Lung (tissue), 12 donors: ENCODE measurements around the gene LINC00237. TPM values are rescaled to one million over a fixed set of nuclear protein-coding genes. Genes with fewer than 3 reads are reported as not detected.

Experiments used
- ATAC-seq: fragments of 200-7000 bp; cut with Tn5 transposase; one replicate; pipeline ENCODE4 v1.9.1; 2020; ENCODE audit warnings: moderate number of reproducible peaks; ENCODE audit not compliant: insufficient read depth, low FRiP score
- DNase-seq, 3 donors: peaks; one replicate each; pipeline ENCODE4 v3.0.0-alpha.2; 2013 to 2017
- H3K27ac ChIP-seq, 2 donors: one replicate each; pipeline ENCODE4 v1.5.1; 2013; ENCODE audit warnings: mild to moderate bottlenecking in 2 of 2, moderate library complexity in 2 of 2, control low read depth in 1 of 2, inconsistent platforms in 1 of 2, low read depth in 1 of 2, low read length in 1 of 2
- H3K27me3 ChIP-seq, 3 donors: one replicate each; pipeline ENCODE4 v1.5.1; 2013; ENCODE audit warnings: low read length in 2 of 3; ENCODE audit not compliant: control insufficient read depth in 3 of 3, insufficient read depth in 3 of 3
- H3K36me3 ChIP-seq, 4 donors: one replicate each; pipeline ENCODE4 v1.5.1; 2013; ENCODE audit warnings: low read length in 4 of 4, mild to moderate bottlenecking in 1 of 4, moderate library complexity in 1 of 4; ENCODE audit not compliant: control insufficient read depth in 4 of 4, insufficient read depth in 4 of 4
- H3K4me1 ChIP-seq, 5 donors: one replicate each; pipeline ENCODE4 v1.5.1; 2013; ENCODE audit warnings: low read length in 5 of 5, mild to moderate bottlenecking in 2 of 5, moderate library complexity in 1 of 5; ENCODE audit not compliant: control insufficient read depth in 5 of 5, insufficient read depth in 5 of 5
- H3K4me3 ChIP-seq: one replicate; pipeline ENCODE4 v1.5.1; 2013; ENCODE audit warnings: mild to moderate bottlenecking, control low read depth, moderate library complexity
- H3K9ac ChIP-seq, 2 donors: one replicate each; pipeline ENCODE4 v1.5.1; 2013; ENCODE audit warnings: low read length in 2 of 2, control low read depth in 1 of 2; ENCODE audit not compliant: insufficient read depth in 1 of 2
- H3K9me3 ChIP-seq, 4 donors: one replicate each; pipeline ENCODE4 v1.5.1; 2013; ENCODE audit warnings: low read length in 3 of 4, mild to moderate bottlenecking in 1 of 4, moderate library complexity in 1 of 4; ENCODE audit not compliant: control insufficient read depth in 4 of 4, insufficient read depth in 3 of 4
- CTCF ChIP-seq: IDR thresholded peaks from 2 replicates; pipeline ENCODE4 v1.5.1; 2012; ENCODE audit warnings: mild to moderate bottlenecking; ENCODE audit errors: control extremely low read depth, extremely low read depth
- WGBS, 2 donors: extraction: QIAGEN DNeasy Blood & Tissue Kit; methylation state at CpG; one replicate each; pipeline ENCODE4 v1.1.7; 2013; 5-methylcytosine and 5-hydroxymethylcytosine counted together
- polyA plus RNA-seq, 2 donors: library from polyadenylated mRNA; stranded (reverse); fragments of 200-250 nt; gene quantifications; one replicate each; pipeline ENCODE4 v1.2.1, GENCODE V29; 2013
- total RNA-seq, 2 donors: library from RNA; depleted of rRNA in 1 of 2; stranded (reverse); fragments of >200 nt in 1 of 2; gene quantifications; one replicate each; pipeline ENCODE4 v1.2.1, GENCODE V29; 2014 to 2021
- donor health status: control.
- donor health status: control.
- donor health status: Bipolar disorder and iron deficiency.
- donor health status: healthy.
- donor health status: DM: yes; HTN: yes; CAD: no.

Gene LINC00237
- total and polyA plus RNA-seq, 4 donors = 0.03 TPM; not detected in 3

- Histone ChIP-seq H3K27me3 (peaks cover 0 to 11% (median 4%) of the 10 kb centered on the region in 3 donors), H3K27ac (no peak overlapping the region), H3K36me3 (no peaks in the 10 kb centered on the region), H3K9me3 (peaks cover 0 to 3% (median 0%) of the 10 kb centered on the region in 4 donors), H3K9ac (no peak overlapping the region), H3K4me1 (no peaks in the 10 kb centered on the region), H3K4me3 (no peak overlapping the region)
- no peak for TF ChIP-seq CTCF
- ATAC-seq = no peak
- no peak for DNase-seq
- 87 to 93% methylated on average over 6 of the region's 6 CpGs for WGBS, 2 donors
These were observed 30.7 kb downstream of the LINC00237 start for GRCh38 chr20:21075471-21075870.

GRCh38 chr20:21074605-21075336, 31.4 kb downstream of the LINC00237 start:
- no peak overlapping the region for H3K27ac ChIP-seq
- no peak for TF ChIP-seq CTCF
- peaks cover 0 to 3% (median 0%) of the 10 kb centered on the region in 4 donors for H3K9me3 ChIP-seq
- WGBS, 2 donors = 75 to 85% methylated on average over 12 of the region's 12 CpGs
- no peak overlapping the region for H3K9ac ChIP-seq
- peaks cover 0 to 11% (median 4%) of the 10 kb centered on the region in 3 donors for H3K27me3 ChIP-seq
- no peaks in the 10 kb centered on the region for H3K36me3 ChIP-seq
- no peak overlapping the region for H3K4me3 ChIP-seq
- ATAC-seq = no peak
- DNase-seq = no peak
- no peaks in the 10 kb centered on the region for H3K4me1 ChIP-seq

GRCh38 chr20:21067255-21067654, 38.9 kb downstream of the LINC00237 start:
- Histone ChIP-seq H3K27me3 (peaks cover 0 to 2% (median 0%) of the 10 kb centered on the region in 3 donors), H3K27ac (no peak overlapping the region), H3K9ac (no peak overlapping the region), H3K36me3 (no peaks in the 10 kb centered on the region), H3K4me3 (no peak overlapping the region), H3K9me3 (peaks cover 0 to 6% (median 0%) of the 10 kb centered on the region in 4 donors), H3K4me1 (no peaks in the 10 kb centered on the region)
- WGBS, 2 donors = 66 to 83% methylated on average over 1 of the region's 1 CpG
- DNase-seq (no peak), ATAC-seq (no peak)
- TF ChIP-seq CTCF = no peak
